AG10803 (cell line): ENCODE measurements around the gene CPLX1.

ENCODE experiments used
- DNase-seq: peaks from one replicate; pipeline ENCODE4 v3.0.0; 2010; ENCODE audit warnings: low read depth
- H3K4me3 ChIP-seq: 2 replicates; pipeline ENCODE4 v1.5.1; 2011; ENCODE audit warnings: mild to moderate bottlenecking, low read length, control low read depth
- TF ChIP-seq, protein P1 (sequence below): conservative IDR thresholded peaks from 2 replicates; pipeline ENCODE4 v1.5.1; 2011; ENCODE audit warnings: mild to moderate bottlenecking, low read length, control low read depth, inconsistent platforms

CPLX1 gene

DNA sequence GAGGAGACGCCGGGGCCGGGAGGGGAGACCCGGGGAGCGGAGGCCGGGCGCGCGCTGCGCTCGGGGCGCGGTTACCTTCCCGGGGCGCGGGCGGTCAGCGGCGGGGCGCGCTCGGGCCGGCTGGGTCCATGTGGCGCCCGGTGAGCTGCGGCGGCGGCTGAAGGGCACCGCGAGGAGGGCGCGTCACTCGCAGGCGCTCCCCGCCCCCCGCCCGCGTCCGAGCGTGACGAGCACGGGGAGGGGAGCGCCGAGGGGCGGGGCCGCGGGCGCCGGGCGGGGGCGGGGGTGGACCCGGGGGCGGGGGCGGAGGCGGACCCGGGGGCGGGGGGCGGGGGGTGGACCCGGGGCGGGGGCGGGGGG lies at the start of gene CPLX1:
Gene CPLX1 (minus strand): TSS at position 159 of the 360 bp plus-strand sequence. CDS start 1,607 bp downstream, outside the sequence.
- no peak for DNase-seq
- TF ChIP-seq, protein P1, sequence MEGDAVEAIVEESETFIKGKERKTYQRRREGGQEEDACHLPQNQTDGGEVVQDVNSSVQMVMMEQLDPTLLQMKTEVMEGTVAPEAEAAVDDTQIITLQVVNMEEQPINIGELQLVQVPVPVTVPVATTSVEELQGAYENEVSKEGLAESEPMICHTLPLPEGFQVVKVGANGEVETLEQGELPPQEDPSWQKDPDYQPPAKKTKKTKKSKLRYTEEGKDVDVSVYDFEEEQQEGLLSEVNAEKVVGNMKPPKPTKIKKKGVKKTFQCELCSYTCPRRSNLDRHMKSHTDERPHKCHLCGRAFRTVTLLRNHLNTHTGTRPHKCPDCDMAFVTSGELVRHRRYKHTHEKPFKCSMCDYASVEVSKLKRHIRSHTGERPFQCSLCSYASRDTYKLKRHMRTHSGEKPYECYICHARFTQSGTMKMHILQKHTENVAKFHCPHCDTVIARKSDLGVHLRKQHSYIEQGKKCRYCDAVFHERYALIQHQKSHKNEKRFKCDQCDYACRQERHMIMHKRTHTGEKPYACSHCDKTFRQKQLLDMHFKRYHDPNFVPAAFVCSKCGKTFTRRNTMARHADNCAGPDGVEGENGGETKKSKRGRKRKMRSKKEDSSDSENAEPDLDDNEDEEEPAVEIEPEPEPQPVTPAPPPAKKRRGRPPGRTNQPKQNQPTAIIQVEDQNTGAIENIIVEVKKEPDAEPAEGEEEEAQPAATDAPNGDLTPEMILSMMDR, result no peak
- H3K4me3 ChIP-seq, result no peak within 1 kb of the TSS; the same call in 1 of the 2 replicates

DNA sequence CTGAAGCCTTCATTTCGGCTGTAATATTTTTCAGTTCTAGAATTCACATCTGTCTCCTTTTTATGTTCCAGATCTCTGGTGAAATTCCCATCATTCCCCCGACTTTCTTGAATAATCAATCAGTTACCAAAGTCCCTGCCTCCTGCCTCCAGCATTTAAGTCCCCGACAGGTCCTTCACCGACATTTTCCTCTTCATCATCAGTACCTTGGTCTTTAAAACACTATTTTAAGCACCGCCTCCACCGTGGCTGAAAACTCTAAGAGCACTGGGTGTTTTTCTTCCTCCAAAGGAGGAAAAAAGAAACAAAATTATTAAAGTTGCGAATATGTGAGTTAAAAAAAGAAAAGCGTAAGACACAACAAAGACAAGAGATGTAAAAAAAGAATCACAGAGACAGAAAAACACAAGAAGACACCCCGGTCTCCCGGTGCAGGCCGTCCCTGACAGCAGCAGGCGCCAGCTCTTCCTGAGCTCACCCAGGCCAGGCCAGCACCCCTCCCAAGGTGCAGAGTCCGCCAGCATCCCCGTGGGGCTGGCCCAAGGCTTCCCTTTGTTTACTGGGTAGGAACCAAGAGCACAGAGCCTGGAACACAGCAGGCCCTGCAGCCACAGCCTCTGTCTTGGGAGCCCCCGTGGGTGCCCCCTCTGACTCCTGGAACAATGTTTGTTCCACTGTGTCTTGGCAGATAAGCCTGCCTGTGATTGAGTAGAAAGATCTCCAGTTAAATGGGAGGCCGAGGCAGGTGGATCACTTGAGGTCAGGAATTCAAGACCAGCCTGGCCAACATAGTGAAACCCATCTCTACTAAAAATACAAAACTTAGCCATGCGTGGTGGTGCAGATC lies 49.3 kb upstream of the CPLX1 start:
- no peak for DNase-seq
- TF ChIP-seq, protein P1, result no peak
- H3K4me3 ChIP-seq, result no peak overlapping the region

DNA sequence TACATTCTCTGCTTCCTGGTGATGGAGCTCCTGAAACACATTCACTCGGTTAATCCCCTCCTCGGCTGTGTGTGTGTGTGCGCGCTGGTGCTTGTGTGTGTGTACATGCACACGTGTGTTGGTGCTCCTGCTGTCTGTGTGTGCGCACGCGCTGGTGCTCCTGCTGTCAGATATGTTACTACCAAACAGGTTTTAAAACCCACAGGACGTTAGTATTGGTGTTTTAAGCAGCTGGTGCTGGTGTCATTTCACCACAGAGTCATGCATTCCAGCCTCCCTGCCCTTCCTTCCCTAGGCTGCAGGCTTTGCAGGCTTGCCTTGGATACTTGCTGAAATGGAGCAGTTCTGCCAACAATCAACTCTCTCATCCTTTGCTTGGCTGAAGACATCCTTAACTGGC lies 48.1 kb upstream of the CPLX1 start:
- TF ChIP-seq, protein P1, result no peak
- no peak overlapping the region for H3K4me3 ChIP-seq
- no peak for DNase-seq

DNA sequence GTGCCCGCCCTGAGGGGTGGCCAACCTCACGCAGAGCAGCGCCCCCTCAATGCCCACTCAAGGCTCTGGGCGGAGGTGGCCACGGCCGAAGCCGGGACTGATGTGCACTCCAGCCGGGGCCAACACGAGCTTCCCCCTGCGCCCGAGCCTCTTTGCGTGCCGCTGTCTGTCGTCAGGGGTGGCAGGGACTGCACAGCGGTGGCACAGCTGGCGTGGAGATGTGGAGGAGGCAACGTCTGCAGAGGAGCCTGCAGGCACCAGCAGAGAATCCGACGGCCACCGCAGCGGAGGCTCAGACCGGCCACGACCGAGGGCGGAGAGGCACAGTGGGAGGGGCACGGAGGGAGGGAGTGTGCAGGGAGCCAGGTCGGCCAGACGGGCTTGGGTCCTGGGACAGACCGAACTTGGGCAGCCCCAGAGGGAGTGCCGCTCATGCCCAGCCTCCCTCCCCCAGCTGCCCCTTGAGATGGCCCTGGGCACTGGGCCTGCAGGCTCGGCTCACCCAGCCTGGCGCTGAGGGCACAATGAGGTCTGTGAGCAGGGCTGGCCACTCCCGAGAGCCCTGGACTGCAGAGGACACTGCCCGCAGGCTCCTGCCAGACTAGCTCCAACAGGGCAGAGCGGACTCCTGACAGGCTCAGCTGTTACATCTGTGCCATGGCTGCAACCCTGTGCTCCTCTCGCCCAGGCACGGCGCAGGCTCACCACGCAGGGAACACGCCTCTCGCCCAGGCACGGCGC lies 46.5 kb upstream of the CPLX1 start:
- TF ChIP-seq, protein P1, result no peak

DNA sequence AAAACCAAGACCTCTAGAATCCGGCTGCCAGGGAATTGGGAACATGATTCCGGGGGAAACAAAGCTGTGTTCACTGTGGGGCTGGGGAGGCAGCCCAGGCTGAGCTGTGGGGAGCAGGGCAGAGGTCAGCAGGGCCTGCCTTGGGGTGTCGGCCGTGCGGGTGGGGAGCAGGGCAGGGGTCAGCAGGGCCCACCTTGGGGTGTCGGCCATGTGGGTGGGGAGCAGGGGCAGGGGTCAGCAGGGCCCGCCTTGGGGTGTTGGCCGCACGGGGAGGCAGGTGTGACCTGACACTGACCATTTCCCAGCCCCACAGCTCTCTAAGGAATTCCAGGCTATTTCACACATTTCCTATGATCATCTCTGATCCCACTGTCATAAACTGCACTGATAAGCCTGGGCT lies 45.6 kb upstream of the CPLX1 start:
- H3K4me3 ChIP-seq, result no peak overlapping the region
- TF ChIP-seq, protein P1, result no peak
- no peak for DNase-seq

More for the DNA sequence above, 46.5 kb upstream of the CPLX1 start:
- H3K4me3 ChIP-seq, result no peak overlapping the region
- DNase-seq, result no peak

DNA sequence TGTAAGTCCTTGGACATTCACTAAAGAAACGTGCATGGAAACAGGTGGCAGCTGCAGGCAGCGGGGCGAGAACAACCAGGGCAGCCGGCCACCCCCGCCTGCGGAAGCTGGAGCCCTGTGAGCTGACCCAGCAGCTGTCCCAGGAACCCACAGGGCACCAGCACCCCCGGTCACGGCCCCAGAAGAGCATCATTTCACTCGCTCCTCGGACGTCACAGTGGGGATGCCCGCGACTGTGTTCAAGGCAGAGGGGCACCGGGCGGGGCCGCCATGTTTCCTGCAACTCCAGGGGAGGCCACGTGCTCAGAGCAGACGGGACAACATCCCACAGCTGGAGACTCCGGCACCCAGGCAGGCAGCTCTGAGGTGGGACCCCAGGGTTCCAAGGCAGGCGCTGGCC lies 45.0 kb upstream of the CPLX1 start:
- TF ChIP-seq, protein P1, result no peak

More for the DNA sequence above, 45.0 kb upstream of the CPLX1 start:
- no peak for DNase-seq
- no peak overlapping the region for H3K4me3 ChIP-seq
